HEK293 (cell line): ENCODE data around the gene TGFBI.

Experiments
- CTCF ChIA-PET: fragments of 350-600 bp; formaldehyde crosslinking; extraction: SDS; loops from one replicate; lab custom pipeline; 2021; ENCODE audit warnings: antibody characterized with exemption; lab: Yijun Ruan, JAX
- POLR2A ChIA-PET: fragments of 300-600 bp; formaldehyde crosslinking; extraction: SDS; loops from one replicate; lab custom pipeline; 2020; ENCODE audit warnings: antibody characterized with exemption, inconsistent platforms; lab: Yijun Ruan, JAX
- H3K27ac ChIP-seq: fragments of 200-500 bp; sonication (Bioruptor generic); 2 replicates; pipeline ENCODE4 v1.5.1; 2014; ENCODE audit warnings: low read depth, low read length, control low read depth, inconsistent platforms; ENCODE audit errors: extremely low read depth
- H3K36me3 ChIP-seq, 2 experiments: fragments of 200-500 bp in 1 of 2; sonication (Bioruptor generic) in 1 of 2; 1 replicate in 1 of 2; 2 replicates in 1 of 2; pipeline ENCODE4 v1.5.1; 2014 to 2017; ENCODE audit warnings: inconsistent platforms in 2 of 2, low read length in 2 of 2; ENCODE audit not compliant: control insufficient read depth in 2 of 2, insufficient read depth in 1 of 2
- H3K4me1 ChIP-seq: fragments of 200-500 bp; sonication (Bioruptor generic); 2 replicates; pipeline ENCODE4 v1.5.1; 2014; ENCODE audit warnings: mild to moderate bottlenecking, low read length, inconsistent platforms; ENCODE audit not compliant: control insufficient read depth, insufficient read depth
- H3K4me3 ChIP-seq: 2 replicates; pipeline ENCODE4 v1.5.1; 2011; ENCODE audit warnings: low read depth, mild to moderate bottlenecking, control low read depth, low read length, moderate library complexity
- H3K9me3 ChIP-seq: fragments of 200-500 bp; sonication (Bioruptor generic); 2 replicates; pipeline ENCODE4 v1.5.1; 2014; ENCODE audit warnings: low read depth, low read length, inconsistent platforms; ENCODE audit not compliant: control insufficient read depth, insufficient read depth
- INSM2 ChIP-seq: fragments of 450-650 bp; formaldehyde crosslinking; IDR thresholded peaks from 2 replicates; pipeline ENCODE4 v1.5.1; 2016; ENCODE audit warnings: missing biosample characterization, missing genetic modification characterization
- PRDM10 ChIP-seq: fragments of 450-650 bp; formaldehyde crosslinking; IDR thresholded peaks from 2 replicates; pipeline ENCODE4 v1.5.1; 2016; ENCODE audit warnings: missing biosample characterization, missing genetic modification characterization
- SCRT1 ChIP-seq: fragments of 450-650 bp; formaldehyde crosslinking; IDR thresholded peaks from 2 replicates; pipeline ENCODE4 v1.5.1; 2016; ENCODE audit warnings: missing biosample characterization, missing genetic modification characterization, borderline replicate concordance
- YY1 ChIP-seq: fragments of 450-650 bp; formaldehyde crosslinking; IDR thresholded peaks from 2 replicates; pipeline ENCODE4 v1.5.1; 2018; ENCODE audit warnings: missing biosample characterization, missing genetic modification characterization
- YY2 ChIP-seq: fragments of 450-650 bp; formaldehyde crosslinking; IDR thresholded peaks from 2 replicates; pipeline ENCODE4 v1.5.1; 2016; ENCODE audit warnings: missing biosample characterization, missing genetic modification characterization
- ZFP69B ChIP-seq: fragments of 450-650 bp; formaldehyde crosslinking; IDR thresholded peaks from 2 replicates; pipeline ENCODE4 v1.5.1; 2016; ENCODE audit warnings: missing biosample characterization, missing genetic modification characterization
- ZNF148 ChIP-seq: fragments of 450-650 bp; formaldehyde crosslinking; IDR thresholded peaks from 2 replicates; pipeline ENCODE4 v1.5.0; 2017; ENCODE audit warnings: missing biosample characterization, missing genetic modification characterization, borderline replicate concordance
- ZNF157 ChIP-seq: fragments of 450-650 bp; formaldehyde crosslinking; IDR thresholded peaks from 2 replicates; pipeline ENCODE4 v1.5.1; 2016; ENCODE audit warnings: missing biosample characterization, missing genetic modification characterization
- ZNF202 ChIP-seq: fragments of 450-650 bp; formaldehyde crosslinking; IDR thresholded peaks from 2 replicates; pipeline ENCODE4 v1.5.1; 2016; ENCODE audit warnings: missing biosample characterization, missing genetic modification characterization, borderline replicate concordance
- ZNF211 ChIP-seq: fragments of 450-650 bp; formaldehyde crosslinking; IDR thresholded peaks from 2 replicates; pipeline ENCODE4 v1.5.1; 2016; ENCODE audit warnings: low read depth, missing biosample characterization, missing genetic modification characterization
- ZNF274 ChIP-seq, 2 experiments: fragments of 200-500 bp in 1 of 2; fragments of 450-650 bp in 1 of 2; sonication (Bioruptor generic) in 1 of 2; formaldehyde crosslinking in 1 of 2; IDR thresholded peaks; 2 replicates each; pipeline versions ENCODE4 v1.5.1 to v1.6.1; 2014 to 2016; ENCODE audit warnings: borderline replicate concordance in 1 of 2, inconsistent platforms in 1 of 2, low read length in 1 of 2, missing biosample characterization in 1 of 2, missing genetic modification characterization in 1 of 2
- ZNF350 ChIP-seq: fragments of 450-650 bp; formaldehyde crosslinking; IDR thresholded peaks from 2 replicates; pipeline ENCODE4 v1.5.0; 2017; ENCODE audit warnings: missing biosample characterization, mild to moderate bottlenecking, missing genetic modification characterization
- ZNF580 ChIP-seq: fragments of 450-650 bp; formaldehyde crosslinking; IDR thresholded peaks from 2 replicates; pipeline ENCODE4 v1.5.1; 2016; ENCODE audit warnings: missing biosample characterization, missing genetic modification characterization

The TGFBI gene

GRCh38 chr5:136067422-136067821 lies 38.6 kb downstream of the TGFBI start:
- Histone ChIP-seq H3K36me3 (no peaks in the 10 kb centered on the region), H3K4me3 (no peak overlapping the region), H3K9me3 (no peaks in the 10 kb centered on the region), H3K4me1 (no peaks in the 10 kb centered on the region), H3K27ac (no peak overlapping the region)
- POLR2A ChIA-PET: no interaction called here
- CTCF ChIA-PET: interaction anchor here (0.8 to 2.3 kb wide), 2 partner anchors 112 to 144 kb away, joined by 3 to 6 read pairs; no protein-coding TSS in a partner anchor
- TF ChIP-seq ZNF211 (tag by site-specific recombination) (no peak), YY2 (tag by site-specific recombination) (no peak), SCRT1 (tag by site-specific recombination) (no peak), ZNF350 (tag by site-specific recombination) (no peak), ZNF157 (no peak)

GRCh38 chr5:136070486-136071285 lies 41.9 kb downstream of the TGFBI start:
- H3K27ac ChIP-seq: no peak overlapping the region
- no peak for TF ChIP-seq ZNF274 (IDR thresholded peaks at IDR 0.05; ENCODE audit: low read length)
- no peak for TF ChIP-seq ZNF274 (tag by site-specific recombination; IDR thresholded peaks at IDR 0.05; ENCODE audit: borderline replicate concordance)
- no peak for TF ChIP-seq YY2 (tag by site-specific recombination)
- TF ChIP-seq ZNF202 (tag by site-specific recombination): no peak
- TF ChIP-seq INSM2: no peak
- no peak for TF ChIP-seq ZFP69B (tag by site-specific recombination)
- no peak for TF ChIP-seq PRDM10 (tag by site-specific recombination)
- TF ChIP-seq, all 188 proteins: peak for 0
- ChIA-PET POLR2A (no interaction called here), CTCF (interaction anchor here (1.6 kb wide), 1 partner anchor 126 kb away, joined by 6 read pairs; no protein-coding TSS in a partner anchor)
- H3K4me1 ChIP-seq: no peaks in the 10 kb centered on the region
- no peaks in the 10 kb centered on the region for H3K36me3 ChIP-seq
- H3K9me3 ChIP-seq: no peaks in the 10 kb centered on the region
- H3K4me3 ChIP-seq: no peak overlapping the region

GRCh38 chr5:136073714-136074529 lies 45.1 kb downstream of the TGFBI start:
- ChIA-PET POLR2A (no interaction called here), CTCF (interaction anchor here (1.4 to 1.6 kb wide), 2 partner anchors 138 to 520 kb away, joined by 3 to 7 read pairs; no protein-coding TSS in a partner anchor)
- Histone ChIP-seq H3K9me3 (no peaks in the 10 kb centered on the region), H3K27ac (no peak overlapping the region), H3K36me3 (no peaks in the 10 kb centered on the region), H3K4me1 (no peaks in the 10 kb centered on the region), H3K4me3 (no peak overlapping the region)
- TF ChIP-seq ZNF148 (tag by site-specific recombination) (no peak), ZNF580 (tag by site-specific recombination) (no peak), YY1 (tag by site-specific recombination) (no peak)
